Erythroblast (primary cell): ENCODE results near the gene DCP1B.

Experiments used
- GATA1 ChIP-seq: IDR thresholded peaks from 2 replicates; pipeline ENCODE4 v1.6.1; 2011; ENCODE audit warnings: low read depth, mild to moderate bottlenecking, control low read depth, low read length, moderate library complexity
- POLR2A ChIP-seq: IDR thresholded peaks from 2 replicates; pipeline ENCODE4 v1.6.1; 2011; ENCODE audit warnings: mild to moderate bottlenecking, low read length

- no peak for TF ChIP-seq POLR2A
- TF ChIP-seq GATA1: no peak
These were observed 38.8 kb upstream of the DCP1B start for GRCh38 chr12:2043054-2043453.
